HK-2 (cell line): ENCODE data around the gene MATK.
"Not testable (repeated sequence)": the region's sequence is repeated elsewhere in the genome, so short reads cannot be mapped to it uniquely, and the experiment has no call there.

Source experiments
- DNase-seq: peaks from one replicate; pipeline ENCODE4 v3.0.0-alpha.2; 2018; ENCODE audit not compliant: unreplicated experiment

The MATK gene

DNA sequence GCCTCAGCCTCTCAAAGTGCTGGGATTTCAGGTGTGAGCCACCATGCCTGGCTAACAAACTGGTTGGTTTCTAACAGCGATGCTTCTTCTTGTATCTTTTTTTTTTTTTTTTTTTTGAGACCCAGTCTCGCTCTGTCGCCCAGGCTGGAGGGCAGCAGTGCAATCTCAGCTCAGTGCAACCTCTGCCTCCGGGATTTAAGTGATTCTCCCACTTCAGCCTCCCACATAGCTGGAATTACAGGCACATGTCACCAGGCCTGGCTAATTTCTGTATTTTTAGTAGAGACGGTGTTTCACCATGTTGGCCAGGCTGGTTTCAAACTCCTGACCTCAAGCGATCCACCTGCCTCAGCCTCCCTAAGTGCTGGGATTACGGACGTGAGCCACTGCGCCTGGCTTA lies 30.0 kb upstream of the MATK start:
- DNase-seq = not testable (repeated sequence)

GRCh38 chr19:3814648-3815047 lies 28.5 kb upstream of the MATK start:
- DNase-seq = no peak

- DNase-seq = no peak
Measured at GRCh38 chr19:3813473-3814392, 27.6 kb upstream of the MATK start.

GRCh38 chr19:3810708-3811355 lies 24.7 kb upstream of the MATK start:
- no peak for DNase-seq

GRCh38 chr19:3809881-3810707 lies 23.9 kb upstream of the MATK start:
- DNase-seq = no peak

GRCh38 chr19:3808420-3809143 lies 22.4 kb upstream of the MATK start:
- DNase-seq = no peak

- no peak for DNase-seq
Measured at GRCh38 chr19:3807574-3808354, 21.6 kb upstream of the MATK start.

- no peak for DNase-seq
Measured at GRCh38 chr19:3807131-3807480, 20.9 kb upstream of the MATK start.

DNA sequence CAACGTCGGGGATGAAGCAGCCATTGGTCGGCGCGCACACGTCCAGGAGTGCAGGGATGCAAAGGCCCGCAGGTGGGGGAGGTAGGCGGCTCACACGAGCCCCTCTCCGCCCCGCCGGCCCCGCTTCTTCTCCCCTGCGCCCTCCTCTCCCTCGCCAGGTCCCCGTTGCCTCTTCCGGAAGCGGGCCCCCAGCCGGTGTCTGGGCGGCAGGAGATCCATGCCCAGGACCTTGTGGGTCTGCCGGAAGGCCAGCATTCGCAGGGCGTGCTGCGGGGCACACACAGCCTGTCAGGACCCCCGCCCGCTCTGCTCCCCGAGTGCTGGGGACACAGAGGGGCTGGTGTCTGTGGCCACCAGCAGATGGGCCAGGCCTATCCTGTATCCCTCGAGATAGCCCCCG lies 19.7 kb upstream of the MATK start:
- DNase-seq = no peak

DNA sequence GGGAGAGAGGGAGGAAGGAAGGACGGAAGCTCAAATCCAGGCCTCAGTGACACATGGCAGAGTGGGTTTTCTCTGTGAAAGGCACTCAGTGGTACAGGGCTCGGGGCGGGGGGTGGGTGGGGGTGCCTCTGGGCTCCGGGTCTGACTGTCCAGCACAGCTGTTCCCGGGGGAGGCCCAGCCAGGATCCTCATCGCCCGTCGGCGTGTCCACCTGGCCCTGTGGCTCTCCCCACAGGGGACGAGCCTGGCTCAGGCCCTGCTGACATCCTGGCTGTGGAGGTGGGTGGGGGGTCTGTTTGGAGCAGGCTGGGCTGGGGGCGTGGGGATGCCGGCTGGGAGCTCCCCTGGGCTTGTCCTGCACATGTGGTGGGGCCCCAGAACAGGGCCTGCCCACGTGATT lies 18.2 kb upstream of the MATK start:
- no peak for DNase-seq

GRCh38 chr19:3803986-3804385 lies 17.8 kb upstream of the MATK start:
- DNase-seq = no peak

DNA sequence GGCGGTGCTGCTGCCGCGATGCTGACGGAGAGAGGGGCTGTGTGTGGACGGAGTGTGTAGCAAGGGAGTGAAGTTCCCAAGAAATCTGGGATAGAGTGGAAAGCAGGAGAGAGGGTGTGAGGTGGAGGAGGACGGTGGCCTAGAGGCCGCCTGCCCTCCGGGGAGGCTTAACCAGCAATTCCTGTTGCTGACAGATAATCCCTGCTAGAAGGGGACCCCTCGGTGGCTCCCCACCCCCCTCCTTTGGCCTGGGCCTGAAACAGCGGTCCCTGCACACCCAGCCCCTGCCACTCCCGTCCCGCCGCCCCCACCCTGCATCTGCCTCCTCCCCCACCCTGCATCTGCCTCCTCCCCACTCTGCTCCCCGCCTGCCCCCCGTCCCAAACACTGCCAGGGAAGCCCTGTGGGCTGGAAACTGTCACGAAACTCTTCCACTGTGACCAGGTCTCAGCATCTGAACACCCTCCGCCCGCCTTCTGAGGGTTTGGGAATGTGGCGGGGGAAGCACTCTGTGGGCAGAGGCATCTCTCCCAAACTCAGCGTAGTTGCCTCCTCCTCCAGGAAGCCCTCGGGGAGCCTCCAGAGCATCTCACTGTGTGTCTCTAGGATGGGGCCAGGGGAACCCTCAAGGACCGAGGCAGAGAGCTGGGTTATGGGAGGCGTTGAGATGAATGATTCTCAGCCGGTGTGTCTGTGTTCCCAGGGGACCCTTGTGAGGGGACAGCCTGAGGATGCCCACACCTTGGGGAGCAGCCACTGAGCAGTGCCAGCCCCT lies 17.1 kb upstream of the MATK start:
- no peak for DNase-seq

GRCh38 chr19:3801412-3802096 lies 15.4 kb upstream of the MATK start:
- DNase-seq = no peak

- no peak for DNase-seq
Measured at GRCh38 chr19:3800996-3801395, 14.8 kb upstream of the MATK start.

DNA sequence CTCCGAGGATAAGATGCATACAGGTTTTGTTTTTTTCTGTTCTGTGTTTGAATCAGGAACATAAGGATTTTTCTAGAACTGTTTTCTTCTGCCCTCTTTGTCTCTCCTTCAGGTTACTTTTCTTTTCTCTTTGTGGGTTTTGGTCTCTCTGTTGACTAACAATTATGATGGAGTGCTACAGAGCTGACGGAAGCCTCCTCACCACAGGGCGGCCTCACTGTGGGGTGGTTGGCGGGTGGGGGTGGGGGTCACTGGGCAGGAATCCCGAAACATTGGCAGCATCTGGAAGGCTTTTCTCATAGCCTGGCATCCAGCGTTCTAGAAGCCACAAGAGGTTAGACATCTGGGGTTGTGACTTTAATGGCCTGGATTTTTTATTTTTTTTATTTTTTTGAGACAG lies 12.0 kb upstream of the MATK start:
- no peak for DNase-seq

GRCh38 chr19:3796358-3796757 lies 10.2 kb upstream of the MATK start:
- DNase-seq = no peak

- no peak for DNase-seq
Measured at GRCh38 chr19:3793799-3794198, 7.6 kb upstream of the MATK start.

DNA sequence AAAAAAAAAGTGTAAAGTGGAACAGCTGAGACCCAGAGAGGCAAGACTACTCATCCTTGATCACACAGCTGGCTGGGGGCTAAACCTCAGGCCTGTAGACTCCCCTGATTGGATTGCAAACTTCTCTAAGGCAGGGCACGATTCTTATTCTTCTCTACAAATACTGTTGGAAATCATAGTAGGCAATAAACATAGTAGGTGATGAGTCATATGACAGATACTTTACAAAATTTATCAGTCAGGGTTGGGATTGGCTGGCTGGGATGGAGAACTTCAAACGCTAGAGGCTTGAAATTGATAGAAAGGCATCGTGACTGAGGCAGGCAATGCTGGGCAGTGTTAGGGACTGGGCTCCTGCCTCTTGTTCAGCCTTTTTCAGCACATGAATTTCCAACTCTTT lies 5.9 kb upstream of the MATK start:
- DNase-seq = no peak

- no peak for DNase-seq
Measured at GRCh38 chr19:3790941-3791340, 4.8 kb upstream of the MATK start.
